ENCODE measurements around the gene C1QTNF3. TPM values are rescaled to one million over a fixed set of nuclear protein-coding genes. Genes with fewer than 3 reads are reported as not detected.

Gene C1QTNF3
- total RNA-seq, 1 donor from 2014 or later: 1.5 TPM

DNA sequence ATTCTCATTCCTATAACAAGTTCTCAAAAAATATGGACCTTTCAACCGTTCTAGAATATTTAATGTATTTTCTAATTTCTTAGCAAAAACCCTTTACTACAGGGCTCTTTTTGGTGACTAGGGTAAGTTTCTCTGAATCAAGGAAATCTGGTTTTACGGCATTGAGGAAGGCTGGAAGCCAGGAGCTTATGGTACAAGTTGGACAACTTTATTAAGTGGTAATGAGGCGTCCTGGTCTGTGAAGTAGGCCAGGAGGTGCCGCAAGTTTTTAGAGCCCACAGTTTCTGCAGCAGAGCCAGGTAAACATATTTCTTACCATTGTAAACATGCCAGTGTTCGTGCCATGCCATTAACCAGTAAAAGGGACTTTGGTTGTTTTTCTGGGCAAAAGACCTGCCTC lies 14.6 kb upstream of the C1QTNF3 start:
- H3K9me3 Mint-ChIP-seq (ENCODE audit: low read depth): no peaks in the 10 kb centered on the region
- no peak overlapping the region for H3K4me3 Mint-ChIP-seq (ENCODE audit: unreplicated experiment)
- no peak for DNase-seq (ENCODE audit: low spot score)
- H3K27ac Mint-ChIP-seq (ENCODE audit: unreplicated experiment): no peak overlapping the region
- H3K4me1 Mint-ChIP-seq (ENCODE audit: low read depth): peaks cover 23% of the 10 kb centered on the region
- TF ChIP-seq, protein P1, sequence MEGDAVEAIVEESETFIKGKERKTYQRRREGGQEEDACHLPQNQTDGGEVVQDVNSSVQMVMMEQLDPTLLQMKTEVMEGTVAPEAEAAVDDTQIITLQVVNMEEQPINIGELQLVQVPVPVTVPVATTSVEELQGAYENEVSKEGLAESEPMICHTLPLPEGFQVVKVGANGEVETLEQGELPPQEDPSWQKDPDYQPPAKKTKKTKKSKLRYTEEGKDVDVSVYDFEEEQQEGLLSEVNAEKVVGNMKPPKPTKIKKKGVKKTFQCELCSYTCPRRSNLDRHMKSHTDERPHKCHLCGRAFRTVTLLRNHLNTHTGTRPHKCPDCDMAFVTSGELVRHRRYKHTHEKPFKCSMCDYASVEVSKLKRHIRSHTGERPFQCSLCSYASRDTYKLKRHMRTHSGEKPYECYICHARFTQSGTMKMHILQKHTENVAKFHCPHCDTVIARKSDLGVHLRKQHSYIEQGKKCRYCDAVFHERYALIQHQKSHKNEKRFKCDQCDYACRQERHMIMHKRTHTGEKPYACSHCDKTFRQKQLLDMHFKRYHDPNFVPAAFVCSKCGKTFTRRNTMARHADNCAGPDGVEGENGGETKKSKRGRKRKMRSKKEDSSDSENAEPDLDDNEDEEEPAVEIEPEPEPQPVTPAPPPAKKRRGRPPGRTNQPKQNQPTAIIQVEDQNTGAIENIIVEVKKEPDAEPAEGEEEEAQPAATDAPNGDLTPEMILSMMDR (IDR thresholded peaks at IDR 0.05): no peak
- H3K36me3 Mint-ChIP-seq (ENCODE audit: low read depth): no peaks in the 10 kb centered on the region
- H3K27me3 Mint-ChIP-seq (ENCODE audit: low read depth): no peaks in the 10 kb centered on the region

DNA sequence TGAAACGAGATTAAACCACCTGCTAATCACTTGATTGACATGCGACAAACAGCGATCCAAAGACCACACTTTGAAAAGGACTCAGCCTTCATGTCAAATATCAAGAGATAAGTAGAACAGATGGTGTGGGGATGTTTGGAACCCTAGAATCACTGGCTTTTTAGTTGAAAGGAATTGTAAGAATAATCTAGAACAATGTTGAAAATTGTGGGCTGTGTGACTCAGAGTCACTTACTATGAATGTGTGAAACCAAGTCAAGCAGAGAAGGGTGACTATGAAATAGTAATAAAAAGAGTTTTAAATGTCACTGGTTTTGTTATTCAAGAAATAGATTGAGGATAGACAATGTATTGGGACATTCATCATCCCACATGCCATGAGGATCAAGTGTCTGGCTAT lies 14.1 kb upstream of the C1QTNF3 start:
- H3K27ac Mint-ChIP-seq (ENCODE audit: unreplicated experiment): no peak overlapping the region
- no peaks in the 10 kb centered on the region for H3K36me3 Mint-ChIP-seq (ENCODE audit: low read depth)
- H3K4me3 Mint-ChIP-seq (ENCODE audit: unreplicated experiment): no peak overlapping the region
- peaks cover 28% of the 10 kb centered on the region for H3K4me1 Mint-ChIP-seq (ENCODE audit: low read depth)
- no peaks in the 10 kb centered on the region for H3K9me3 Mint-ChIP-seq (ENCODE audit: low read depth)
- no peak for DNase-seq (ENCODE audit: low spot score)
- TF ChIP-seq, protein P1 (IDR thresholded peaks at IDR 0.05): no peak
- H3K27me3 Mint-ChIP-seq (ENCODE audit: low read depth): no peaks in the 10 kb centered on the region

DNA sequence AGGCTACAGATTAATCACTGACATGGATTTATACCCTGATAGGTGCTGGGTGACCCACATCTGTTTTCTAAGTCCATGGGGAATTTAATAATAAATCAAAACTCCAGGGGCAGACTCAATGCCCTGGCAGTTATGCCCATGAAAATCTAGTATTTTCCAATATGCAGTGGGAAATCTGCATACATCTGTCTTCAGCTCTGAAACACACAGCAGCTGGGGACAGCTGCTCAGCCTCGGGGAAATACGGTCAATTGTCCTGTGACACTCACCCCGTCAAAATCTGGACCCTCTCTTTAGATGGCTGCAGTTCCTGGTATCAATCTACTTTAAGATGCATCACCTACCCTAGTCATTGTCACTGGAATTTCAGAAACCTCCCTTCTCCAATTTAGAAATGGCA lies 12.7 kb upstream of the C1QTNF3 start:
- Mint-ChIP-seq H3K4me1 (ENCODE audit: low read depth) (peaks cover 31% of the 10 kb centered on the region), H3K27ac (ENCODE audit: unreplicated experiment) (no peak overlapping the region), H3K27me3 (ENCODE audit: low read depth) (no peaks in the 10 kb centered on the region), H3K36me3 (ENCODE audit: low read depth) (peaks cover 3% of the 10 kb centered on the region), H3K4me3 (ENCODE audit: unreplicated experiment) (no peak overlapping the region), H3K9me3 (ENCODE audit: low read depth) (no peaks in the 10 kb centered on the region)
- DNase-seq (ENCODE audit: low spot score): no peak
- TF ChIP-seq, protein P1 (IDR thresholded peaks at IDR 0.05): no peak

DNA sequence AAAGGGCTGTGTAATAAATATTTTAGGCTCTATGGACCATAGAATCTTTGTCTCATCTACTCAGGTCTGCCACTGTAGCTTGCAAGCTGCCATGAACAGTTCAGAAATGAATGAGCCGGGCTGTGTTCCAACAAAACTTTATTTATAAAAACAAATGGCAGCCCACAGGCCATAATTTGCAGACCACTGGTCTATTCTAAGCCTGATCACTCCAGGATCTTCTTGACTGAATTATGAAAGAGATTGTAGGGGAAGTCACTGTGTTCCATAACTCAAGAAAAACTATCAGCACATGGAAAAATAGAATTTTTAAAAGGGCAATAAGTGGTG lies 11.4 kb upstream of the C1QTNF3 start:
- Mint-ChIP-seq H3K36me3 (ENCODE audit: low read depth) (peaks cover 9% of the 10 kb centered on the region), H3K4me3 (ENCODE audit: unreplicated experiment) (no peak overlapping the region), H3K27ac (ENCODE audit: unreplicated experiment) (no peak overlapping the region), H3K27me3 (ENCODE audit: low read depth) (no peaks in the 10 kb centered on the region), H3K4me1 (ENCODE audit: low read depth) (peaks cover 31% of the 10 kb centered on the region), H3K9me3 (ENCODE audit: low read depth) (peaks cover 4% of the 10 kb centered on the region)
- TF ChIP-seq, protein P1 (IDR thresholded peaks at IDR 0.05): no peak
- no peak for DNase-seq (ENCODE audit: low spot score)

DNA sequence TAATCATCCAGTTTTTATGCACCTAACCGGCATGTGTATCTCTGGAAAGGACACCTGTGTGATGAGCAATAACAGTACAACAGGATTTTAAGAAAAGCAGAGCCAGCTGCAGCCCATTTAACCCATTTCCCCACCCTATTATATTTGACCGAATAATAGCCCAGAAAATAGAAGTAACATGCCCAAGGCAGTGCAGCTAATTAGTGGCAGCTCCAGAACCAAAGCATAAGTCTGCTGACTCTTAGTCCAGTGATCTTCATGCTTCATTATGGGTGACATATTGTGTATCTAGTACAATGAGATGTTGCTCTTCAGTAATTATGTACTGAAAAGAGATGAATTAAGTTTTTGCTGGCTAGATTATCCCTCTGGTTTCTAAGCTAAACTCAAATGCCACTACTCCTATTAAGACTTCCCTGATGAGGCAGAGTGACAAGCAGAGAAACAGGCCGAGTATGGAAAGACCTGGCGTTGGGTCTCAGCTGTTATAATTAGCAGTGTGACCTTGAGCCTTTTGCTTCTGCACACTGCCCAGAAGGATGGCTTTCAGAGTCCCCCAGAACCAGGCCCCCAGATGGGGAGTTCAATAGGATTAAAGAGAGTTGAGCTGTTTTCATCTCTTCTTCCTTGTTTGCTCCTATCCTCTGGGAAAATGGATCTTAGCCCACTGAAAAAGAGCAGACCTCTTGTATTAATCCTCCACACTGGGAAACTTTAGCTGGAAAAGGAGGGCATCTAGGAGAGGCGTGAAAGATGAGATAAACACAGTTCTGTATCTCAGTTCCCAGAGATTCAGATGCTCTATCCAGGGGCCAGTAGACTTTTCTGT lies 10.8 kb upstream of the C1QTNF3 start:
- peak overlapping the region; percentile 60 for H3K27ac Mint-ChIP-seq (ENCODE audit: unreplicated experiment)

More for the DNA sequence above, 10.8 kb upstream of the C1QTNF3 start:
- no peak for DNase-seq (ENCODE audit: low spot score)
- no peaks in the 10 kb centered on the region for H3K27me3 Mint-ChIP-seq (ENCODE audit: low read depth)
- peaks cover 9% of the 10 kb centered on the region for H3K36me3 Mint-ChIP-seq (ENCODE audit: low read depth)
- TF ChIP-seq, protein P1 (IDR thresholded peaks at IDR 0.05): no peak
- peaks cover 31% of the 10 kb centered on the region for H3K4me1 Mint-ChIP-seq (ENCODE audit: low read depth)
- no peak overlapping the region for H3K4me3 Mint-ChIP-seq (ENCODE audit: unreplicated experiment)
- H3K9me3 Mint-ChIP-seq (ENCODE audit: low read depth): peaks cover 4% of the 10 kb centered on the region
